Cerebellar nuclear complex (tissue), 1 donor: ENCODE data around the gene NDUFS5.
A peak's percentile ranks its signal among the peaks of the same experiment; 100 is the strongest.
"Not testable (repeated sequence)": the region's sequence is repeated elsewhere in the genome, so short reads cannot be mapped to it uniquely, and the experiment has no call there.

Source experiments
- DNase-seq, 2 experiments: peaks; one replicate each; lab custom pipeline; 2025; lab: John Stamatoyannopoulos, UW

NDUFS5 gene

GRCh38 chr1:39026051-39026865 is at the start of gene NDUFS5:
TSS of gene NDUFS5 (plus strand) at chr1:39026350. CDS start at chr1:39028725, 2,375 bp downstream.
- DNase-seq, result peak; percentile 26 to 75

GRCh38 chr1:38977399-38978244 is 48.5 kb upstream of the NDUFS5 start:
- not testable (repeated sequence) for DNase-seq

GRCh38 chr1:38978245-38978542 is 48.0 kb upstream of the NDUFS5 start:
- DNase-seq, result not testable (repeated sequence)

DNA sequence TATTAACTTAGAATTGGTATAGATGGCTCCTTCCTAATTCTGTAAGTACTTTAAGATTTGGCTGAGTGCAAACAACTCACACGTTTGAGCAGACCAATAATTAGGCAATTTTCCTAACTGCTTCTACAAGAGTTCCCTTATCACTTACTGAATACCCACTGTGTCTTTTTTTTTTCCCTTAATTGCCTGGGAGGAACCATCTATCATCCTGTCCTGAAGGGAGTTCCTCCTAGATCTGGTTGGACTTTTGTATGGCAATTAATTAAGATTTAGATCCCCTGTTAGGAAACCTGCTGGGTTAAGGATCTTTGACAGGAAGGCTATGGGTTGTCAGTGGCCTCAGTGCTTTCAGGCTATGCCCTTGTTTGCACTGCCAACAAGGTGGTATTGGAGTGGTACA is 46.8 kb upstream of the NDUFS5 start:
- not testable (repeated sequence) for DNase-seq

- no peak for DNase-seq
These were observed 36.2 kb upstream of the NDUFS5 start for GRCh38 chr1:38989979-38990378.

- no peak for DNase-seq
These were observed 35.8 kb upstream of the NDUFS5 start for GRCh38 chr1:38990386-38990737.

DNA sequence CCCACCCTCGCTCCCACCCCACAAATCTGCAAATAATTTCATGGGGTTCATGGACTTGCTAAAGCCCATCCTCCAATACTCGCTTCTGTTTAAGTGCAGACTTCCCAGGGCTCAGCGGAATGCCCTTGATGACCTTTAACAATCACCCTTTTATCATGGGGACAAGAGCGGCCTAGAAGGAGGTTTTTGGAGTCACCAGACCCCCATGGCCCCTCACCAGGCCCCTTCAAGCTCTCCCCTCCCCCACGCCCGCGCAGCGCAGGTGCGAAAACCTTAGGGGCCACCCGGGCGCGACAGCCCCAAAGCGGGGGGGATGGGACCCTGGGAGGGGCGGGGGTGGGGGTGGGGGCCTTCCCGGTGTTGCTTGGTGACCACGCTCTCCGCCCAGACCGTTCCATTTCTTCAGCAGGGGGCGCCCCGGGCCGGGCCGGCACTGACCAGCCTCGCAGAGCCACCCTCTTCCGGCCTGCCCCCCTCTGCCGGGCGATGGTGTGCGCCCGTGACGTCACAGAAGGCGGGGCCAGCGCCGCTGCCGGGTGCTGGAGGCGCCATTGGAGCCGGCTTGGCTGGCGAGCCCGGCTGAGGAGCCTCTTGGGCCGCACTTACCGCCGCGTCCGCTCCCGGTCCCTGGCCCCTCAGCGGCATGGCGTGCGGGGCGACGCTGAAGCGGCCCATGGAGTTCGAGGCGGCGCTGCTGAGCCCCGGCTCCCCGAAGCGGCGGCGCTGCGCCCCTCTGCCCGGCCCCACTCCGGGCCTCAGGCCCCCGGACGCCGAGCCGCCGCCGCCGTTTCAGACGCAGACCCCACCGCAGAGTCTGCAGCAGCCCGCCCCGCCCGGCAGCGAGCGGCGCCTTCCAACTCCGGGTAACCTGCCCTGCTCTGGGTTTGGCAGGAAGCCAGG is 35.2 kb upstream of the NDUFS5 start, which contains the start of gene AKIRIN1:
Gene AKIRIN1 (plus strand): TSS at position 539 of the 900 bp plus-strand sequence. CDS start 105 bp downstream, at position 644.
- peak; percentile 73 to 93 for DNase-seq

DNA sequence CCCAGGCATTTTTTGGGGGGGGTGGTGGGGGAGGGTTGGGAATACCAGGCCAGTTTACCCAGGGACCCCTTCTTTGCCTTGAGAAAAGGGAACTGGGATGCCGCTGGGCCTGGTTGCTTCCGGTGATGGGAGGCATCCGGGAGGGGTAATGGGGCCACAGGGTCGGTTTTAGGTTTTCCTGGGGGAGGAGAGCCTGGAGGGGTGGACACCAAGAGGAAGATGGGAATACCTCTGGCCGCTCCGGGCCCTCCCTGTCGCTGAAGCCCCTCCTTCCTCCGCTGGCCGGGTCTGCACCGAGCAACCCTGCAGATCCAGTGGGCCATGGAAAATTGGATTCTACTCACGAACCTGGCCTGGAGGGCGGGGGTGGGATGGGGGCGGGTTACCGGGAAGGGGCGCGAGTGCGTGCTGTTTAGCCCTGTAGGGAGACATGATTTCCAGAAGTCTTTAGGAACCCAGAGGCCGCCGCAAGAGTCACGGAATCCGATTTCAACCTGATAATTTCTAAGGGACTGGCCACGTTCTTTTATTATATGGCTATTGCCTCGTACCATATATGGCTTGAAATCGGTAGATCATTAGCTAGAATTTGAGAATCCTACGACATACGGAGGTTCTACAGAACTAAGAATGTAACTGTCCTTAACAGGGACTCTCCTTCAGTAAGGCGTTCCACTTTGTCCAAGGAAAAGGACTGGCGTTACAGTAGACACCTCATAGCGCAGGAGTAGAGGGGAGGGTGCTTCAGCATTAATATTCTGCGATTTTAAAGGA is 34.3 kb upstream of the NDUFS5 start:
- no peak for DNase-seq

DNA sequence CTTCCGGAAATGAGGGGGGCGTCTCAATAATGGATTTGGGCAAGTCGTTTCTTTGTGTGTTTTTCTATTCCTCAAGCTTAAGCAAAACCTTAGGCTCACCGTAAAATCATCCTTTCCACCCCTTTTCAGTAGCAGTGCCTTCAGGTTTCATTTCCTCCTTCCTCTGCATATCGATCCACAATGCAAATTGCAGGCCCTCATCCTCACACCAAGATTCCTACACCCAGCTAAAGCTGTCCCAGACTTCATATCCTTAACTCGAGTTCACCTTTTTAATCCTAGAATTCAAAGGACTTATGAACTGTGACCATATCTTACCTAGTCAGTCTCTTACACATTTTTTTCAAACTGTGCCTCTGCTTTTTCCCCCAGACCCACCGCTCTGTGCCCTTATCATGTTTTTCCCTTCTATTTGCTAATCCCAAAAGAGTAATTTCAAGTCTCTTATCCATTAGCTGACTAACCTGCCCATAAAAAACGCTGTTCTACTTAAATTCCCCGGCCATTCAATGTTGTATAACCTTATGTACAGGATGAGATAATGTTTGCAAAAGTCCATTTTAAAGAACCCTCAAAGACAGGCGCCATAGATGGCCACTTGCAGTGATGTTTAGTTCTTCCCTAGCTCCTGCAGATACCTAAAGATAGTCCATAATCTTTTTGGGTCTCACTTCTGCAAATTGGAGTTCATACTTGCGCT is 33.6 kb upstream of the NDUFS5 start:
- no peak for DNase-seq

- DNase-seq, result no peak
These were observed 32.0 kb upstream of the NDUFS5 start for GRCh38 chr1:38994196-38994595.

- DNase-seq, result no peak
These were observed 28.9 kb upstream of the NDUFS5 start for GRCh38 chr1:38997034-38997900.

DNA sequence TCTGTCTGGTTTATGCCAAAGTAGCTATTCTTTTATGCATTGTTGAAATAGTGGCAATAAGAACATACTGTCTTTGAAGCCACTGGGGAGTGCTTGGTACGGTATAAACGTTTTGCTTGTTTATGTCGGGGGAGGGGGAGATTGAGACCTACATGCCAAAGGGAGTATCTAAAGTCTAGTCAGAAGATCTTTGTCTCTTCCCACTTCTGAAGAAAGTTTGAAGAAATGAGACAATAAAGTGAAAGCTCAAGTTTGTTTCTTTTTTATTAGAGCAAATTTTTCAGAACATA is 28.3 kb upstream of the NDUFS5 start:
- DNase-seq, result no peak

DNA sequence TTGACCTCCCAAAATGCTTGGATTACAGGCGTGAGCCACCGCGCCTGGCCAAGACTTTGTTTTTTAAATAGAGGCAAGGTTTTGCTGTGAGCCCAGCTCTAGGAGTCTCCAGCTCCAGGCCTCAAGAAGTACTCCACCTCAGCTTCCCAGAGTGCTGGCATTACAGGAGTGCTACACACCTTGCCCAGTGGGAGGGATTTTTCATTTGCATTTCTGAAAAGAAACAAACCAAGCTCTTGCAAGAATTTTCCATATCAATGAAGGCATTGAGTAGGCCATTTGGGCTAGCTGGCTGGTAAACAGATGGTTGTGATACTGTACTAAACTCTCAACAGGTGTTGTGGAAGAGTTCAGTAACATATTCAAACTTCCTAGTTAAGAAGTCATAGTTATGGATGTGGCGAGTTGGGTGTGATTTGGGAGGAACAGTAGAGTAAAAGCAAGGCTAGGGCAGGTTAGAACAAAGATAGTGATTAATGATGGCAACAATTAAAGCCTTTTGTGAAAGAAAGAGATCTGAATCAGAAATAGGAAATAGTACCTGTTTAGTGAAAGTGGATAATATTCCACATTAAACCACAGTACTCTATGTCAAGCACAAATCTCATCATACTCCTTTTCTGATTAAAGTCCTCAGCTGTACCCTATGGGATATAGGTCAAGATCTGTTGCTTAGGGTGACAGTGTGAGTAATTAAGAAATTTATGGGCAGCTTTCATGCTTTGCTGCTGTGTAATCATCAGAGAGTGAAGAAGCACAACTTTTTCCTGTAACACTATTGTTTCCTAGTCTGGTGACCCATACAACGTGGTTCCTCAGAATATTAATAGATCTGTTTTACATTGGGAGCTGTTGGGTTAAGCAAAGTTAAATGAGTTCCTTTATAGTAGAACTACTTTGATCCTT is 24.4 kb upstream of the NDUFS5 start:
- no peak for DNase-seq

- no peak for DNase-seq
These were observed 22.9 kb upstream of the NDUFS5 start for GRCh38 chr1:39003281-39003680.

GRCh38 chr1:39003794-39004193 is 22.4 kb upstream of the NDUFS5 start:
- no peak for DNase-seq

- no peak for DNase-seq
These were observed 19.9 kb upstream of the NDUFS5 start for GRCh38 chr1:39006287-39006686.

GRCh38 chr1:39006726-39007645 is 19.2 kb upstream of the NDUFS5 start:
- no peak for DNase-seq

- not testable (repeated sequence) for DNase-seq
These were observed 11.2 kb upstream of the NDUFS5 start for GRCh38 chr1:39014956-39015355.
